ENCODE measurements around the gene IL17B.

- TF ChIP-seq CTCF (conservative IDR thresholded peaks at IDR 0.05; ENCODE audit: low read depth in 2 of 2): no peak
- TF ChIP-seq EZH2 (IDR thresholded peaks at IDR 0.05; ENCODE audit: low read depth, unreplicated experiment): no peak
- TF ChIP-seq POLR2AphosphoS5 (IDR thresholded peaks at IDR 0.05; ENCODE audit: low read depth): no peak
- TF ChIP-seq CREB1 (CRISPR knock-in tag; IDR thresholded peaks at IDR 0.05; ENCODE audit: low read depth): no peak
- TF ChIP-seq ZNF331 (CRISPR knock-in tag; IDR thresholded peaks at IDR 0.05; ENCODE audit: low read depth): no peak
- no peak for TF ChIP-seq STAT1 (IDR thresholded peaks at IDR 0.05; ENCODE audit: unreplicated experiment)
- no peak for TF ChIP-seq EZH2phosphoT487 (IDR thresholded peaks at IDR 0.05; ENCODE audit: unreplicated experiment)
These were observed 20.8 kb downstream of the IL17B start for GRCh38 chr5:149358294-149358651.

Measured in GM23338 (cell line).